Prostate gland (tissue), 2 donors: ENCODE measurements around the gene ABCC8. TPM values are rescaled to one million over a fixed set of nuclear protein-coding genes. Genes with fewer than 3 reads are reported as not detected.
A peak's percentile ranks its signal among the peaks of the same experiment; 100 is the strongest.

ENCODE experiments used
- DNase-seq: peaks from one replicate; pipeline ENCODE4 v3.0.0-alpha.2; 2019; ENCODE audit warnings: low spot score
- H3K27ac ChIP-seq, 2 donors: fragments of 200-600 bp; sonication (generic); 2 replicates each; pipeline ENCODE4 v1.5.1; 2017 to 2019
- H3K27me3 ChIP-seq: fragments of 200-600 bp; sonication (generic); replicated peaks from 2 replicates; pipeline ENCODE4 v1.5.1; 2019; ENCODE audit not compliant: insufficient read depth
- H3K36me3 ChIP-seq, 2 donors: fragments of 200-600 bp; sonication (generic); 1 replicate in 1 of 2; 2 replicates in 1 of 2; pipeline versions ENCODE4 v1.5.1 to v1.8.1; 2017 to 2019
- H3K4me1 ChIP-seq: fragments of 200-600 bp; sonication (generic); replicated peaks from 2 replicates; pipeline ENCODE4 v1.5.1; 2019
- H3K4me3 ChIP-seq, 2 donors: fragments of 200-600 bp; sonication (generic); 2 replicates each; pipeline ENCODE4 v1.5.1; 2017 to 2019
- H3K9me3 ChIP-seq: fragments of 200-600 bp; sonication (generic); 2 replicates; pipeline ENCODE4 v1.5.1; 2017
- POLR2A ChIP-seq: fragments of 450-650 bp; IDR thresholded peaks from one replicate; pipeline ENCODE4 v1.6.1; 2016; ENCODE audit warnings: antibody characterized with exemption, mild to moderate bottlenecking
- POLR2AphosphoS5 ChIP-seq: sonication (generic); formaldehyde crosslinking; IDR thresholded peaks from one replicate; pipeline ENCODE4 v1.6.1; 2017; ENCODE audit warnings: antibody characterized with exemption
- WGBS: methylation state at CpG from one replicate; pipeline ENCODE4 v1.1.5; 2018; 5-methylcytosine and 5-hydroxymethylcytosine counted together
- intact Hi-C: fragments of 100-400 bp; cut with DNase I; formaldehyde crosslinking; loops from one replicate; pipeline ENCODE4 v1.14.2; 2022
- total RNA-seq, 2 donors: library from RNA; depleted of rRNA; stranded (reverse); fragments of >200 nt; gene quantifications; one replicate each; pipeline ENCODE4 v1.1.0, GENCODE V29; 2016
- TF ChIP-seq, protein P1 (sequence below), 4 experiments: fragments of 200-600 bp in 2 of 4; fragments of 450-650 bp in 2 of 4; sonication (generic) in 2 of 4; IDR thresholded peaks; 1 replicate in 3 of 4; 2 replicates in 1 of 4; pipeline ENCODE4 v1.5.1; 2016 to 2019; ENCODE audit warnings: antibody characterized with exemption in 4 of 4, mild to moderate bottlenecking in 2 of 4, moderate library complexity in 2 of 4

Gene ABCC8
- total RNA-seq, 2 donors from 2014 or later, result 5.7 to 10.2 TPM

DNA sequence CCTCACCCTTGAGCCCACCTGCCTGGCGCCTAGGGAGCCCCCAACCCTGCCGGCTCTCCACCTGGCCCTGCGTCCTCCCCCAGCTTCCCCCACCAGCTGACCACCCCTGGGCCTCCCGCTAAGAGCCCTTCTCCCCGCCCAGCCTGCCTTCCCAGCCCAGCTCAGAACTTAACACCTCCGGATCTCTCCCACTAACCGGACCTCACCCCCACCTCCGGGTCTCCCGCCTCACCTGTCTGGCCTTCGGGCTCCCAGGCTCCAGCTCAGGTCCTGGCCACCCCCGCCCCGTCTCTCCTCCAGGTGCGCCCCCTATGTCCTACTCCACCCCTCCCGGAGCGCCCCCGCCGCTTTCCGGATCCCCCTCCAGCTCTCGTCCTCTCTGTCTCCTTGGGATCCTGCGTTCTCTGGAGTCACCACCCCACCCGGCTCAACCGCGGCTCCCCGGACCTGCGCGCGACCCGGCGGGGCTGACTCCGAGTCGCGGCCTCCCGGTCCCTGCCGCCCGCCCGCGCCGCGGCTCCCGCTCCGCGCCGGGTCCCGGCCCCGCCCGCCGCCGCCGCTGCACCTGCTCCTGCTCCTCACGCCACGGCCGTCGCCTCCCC, 87.9 kb downstream of the ABCC8 start, which contains the start of gene KCNJ11:
Gene KCNJ11 (minus strand): TSS at position 51 of the 602 bp plus-strand sequence. CDS start 568 bp downstream, outside the sequence.
- Histone ChIP-seq H3K27me3 (no peaks in the 10 kb centered on the region), H3K4me3 (peak within 1 kb of the TSS; percentile 48 to 50), H3K4me1 (no peaks in the 10 kb centered on the region), H3K9me3 (no peaks in the 10 kb centered on the region), H3K36me3 (no peaks in the 10 kb centered on the region), H3K27ac (peak within 1 kb of the TSS; percentile 76 to 79)
- 11% methylated on average over 28 of the region's 53 CpGs for WGBS
- TF ChIP-seq POLR2AphosphoS5, result no peak
- TF ChIP-seq POLR2A, result no peak
- TF ChIP-seq, protein P1, sequence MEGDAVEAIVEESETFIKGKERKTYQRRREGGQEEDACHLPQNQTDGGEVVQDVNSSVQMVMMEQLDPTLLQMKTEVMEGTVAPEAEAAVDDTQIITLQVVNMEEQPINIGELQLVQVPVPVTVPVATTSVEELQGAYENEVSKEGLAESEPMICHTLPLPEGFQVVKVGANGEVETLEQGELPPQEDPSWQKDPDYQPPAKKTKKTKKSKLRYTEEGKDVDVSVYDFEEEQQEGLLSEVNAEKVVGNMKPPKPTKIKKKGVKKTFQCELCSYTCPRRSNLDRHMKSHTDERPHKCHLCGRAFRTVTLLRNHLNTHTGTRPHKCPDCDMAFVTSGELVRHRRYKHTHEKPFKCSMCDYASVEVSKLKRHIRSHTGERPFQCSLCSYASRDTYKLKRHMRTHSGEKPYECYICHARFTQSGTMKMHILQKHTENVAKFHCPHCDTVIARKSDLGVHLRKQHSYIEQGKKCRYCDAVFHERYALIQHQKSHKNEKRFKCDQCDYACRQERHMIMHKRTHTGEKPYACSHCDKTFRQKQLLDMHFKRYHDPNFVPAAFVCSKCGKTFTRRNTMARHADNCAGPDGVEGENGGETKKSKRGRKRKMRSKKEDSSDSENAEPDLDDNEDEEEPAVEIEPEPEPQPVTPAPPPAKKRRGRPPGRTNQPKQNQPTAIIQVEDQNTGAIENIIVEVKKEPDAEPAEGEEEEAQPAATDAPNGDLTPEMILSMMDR (IDR thresholded peaks at IDR 0.05), result no peak
- DNase-seq, result no peak
- intact Hi-C loops, result no loop called here

DNA sequence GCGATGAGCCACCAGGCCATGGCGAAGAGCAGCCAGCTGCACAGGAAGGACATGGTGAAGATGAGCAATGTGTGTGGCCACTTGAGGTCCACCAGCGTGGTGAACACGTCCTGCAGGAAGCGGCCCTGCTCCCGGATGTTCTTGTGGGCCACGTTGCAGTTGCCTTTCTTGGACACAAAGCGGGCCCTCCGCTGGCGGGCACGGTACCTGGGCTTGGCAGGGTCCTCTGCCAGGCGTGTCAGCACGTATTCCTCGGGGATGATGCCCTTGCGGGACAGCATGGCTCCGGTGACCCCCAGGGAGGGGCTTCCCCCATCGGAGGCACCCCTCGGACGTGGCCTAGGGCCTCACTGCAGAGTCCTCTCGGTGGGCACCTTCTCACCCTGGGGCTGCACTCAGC, 88.8 kb downstream of the ABCC8 start:
- intact Hi-C loops, result no loop called here

DNA sequence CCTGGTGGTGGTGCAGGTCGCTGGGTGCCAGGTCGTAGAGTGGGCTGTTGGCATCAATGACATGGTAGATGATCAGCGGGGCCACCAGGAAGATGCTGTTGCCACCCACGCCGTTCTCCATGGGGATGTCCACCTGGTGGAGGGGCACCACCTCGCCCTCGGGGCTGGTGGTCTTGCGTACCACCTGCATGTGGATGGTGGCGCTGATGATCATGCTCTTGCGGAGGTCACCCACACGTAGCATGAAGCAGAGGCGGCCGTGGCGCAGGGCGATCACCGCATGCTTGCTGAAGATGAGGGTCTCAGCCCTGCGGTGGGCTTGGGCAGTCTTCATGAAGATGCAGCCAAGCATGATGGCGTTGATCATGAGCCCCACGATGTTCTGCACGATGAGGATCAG, 89.4 kb downstream of the ABCC8 start:
- intact Hi-C loops, result no loop called here
- TF ChIP-seq POLR2A, result no peak
- no peak for TF ChIP-seq POLR2AphosphoS5
- TF ChIP-seq, protein P1 (IDR thresholded peaks at IDR 0.05), result no peak
- WGBS, result 97% methylated on average over 20 of the region's 20 CpGs
- no peaks in the 10 kb centered on the region for H3K4me1 ChIP-seq
- H3K27ac ChIP-seq, result no peak overlapping the region
- H3K9me3 ChIP-seq, result no peaks in the 10 kb centered on the region
- H3K4me3 ChIP-seq, result no peak overlapping the region
- no peaks in the 10 kb centered on the region for H3K36me3 ChIP-seq
- no peak for DNase-seq
- no peaks in the 10 kb centered on the region for H3K27me3 ChIP-seq

More for the DNA sequence above, 88.8 kb downstream of the ABCC8 start:
- H3K4me1 ChIP-seq, result no peaks in the 10 kb centered on the region
- WGBS, result 96% methylated on average over 17 of the region's 20 CpGs
- no peaks in the 10 kb centered on the region for H3K9me3 ChIP-seq
- DNase-seq, result no peak
- H3K4me3 ChIP-seq, result no peak overlapping the region
- no peak overlapping the region for H3K27ac ChIP-seq
- TF ChIP-seq POLR2AphosphoS5, result no peak
- TF ChIP-seq POLR2A, result no peak
- TF ChIP-seq, protein P1 (IDR thresholded peaks at IDR 0.05), result no peak
- no peaks in the 10 kb centered on the region for H3K36me3 ChIP-seq
- no peaks in the 10 kb centered on the region for H3K27me3 ChIP-seq

DNA sequence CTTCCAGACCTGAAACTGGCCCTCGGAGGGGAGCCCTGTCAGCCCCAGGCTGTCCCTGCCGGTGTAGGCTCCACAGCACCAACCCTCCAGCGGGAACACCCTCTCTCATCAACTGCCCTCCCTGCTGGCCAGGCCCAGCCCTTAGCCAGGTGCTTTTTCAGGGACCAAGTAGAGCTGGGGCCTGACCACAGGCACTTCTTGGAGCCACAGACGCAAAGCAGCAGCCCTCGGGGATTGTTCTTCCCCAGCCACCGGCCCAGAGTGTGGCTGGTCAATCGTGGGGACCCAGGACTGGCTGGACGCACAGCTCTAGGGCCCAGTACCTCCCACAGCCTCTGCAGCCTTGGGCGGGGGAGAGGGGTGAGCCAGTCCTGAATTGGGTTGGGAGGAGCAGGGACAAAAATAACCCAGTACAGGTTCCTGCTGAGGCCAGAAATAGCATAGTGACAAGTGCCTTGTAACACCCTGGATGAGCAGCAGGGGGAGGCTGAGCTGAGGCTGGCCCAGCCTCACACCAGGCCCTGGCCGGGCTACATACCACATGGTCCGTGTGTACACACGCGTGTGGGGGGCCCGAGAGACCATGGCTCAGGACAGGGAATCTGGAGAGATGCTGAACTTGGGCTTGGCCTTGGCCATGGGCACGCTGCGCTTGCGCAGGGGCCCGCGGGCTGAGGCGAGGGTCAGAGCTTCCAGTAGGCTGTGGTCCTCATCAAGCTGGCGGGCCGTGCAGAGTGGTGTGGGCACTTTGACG, 90.1 kb downstream of the ABCC8 start:
- TF ChIP-seq, protein P1 (IDR thresholded peaks at IDR 0.05), result peak in 3 of 4 experiments; percentile 42 to 56 (median 54)
- no peak for TF ChIP-seq POLR2A
- no peak for DNase-seq
- no peaks in the 10 kb centered on the region for H3K9me3 ChIP-seq
- no peaks in the 10 kb centered on the region for H3K27me3 ChIP-seq
- no peaks in the 10 kb centered on the region for H3K36me3 ChIP-seq
- no peaks in the 10 kb centered on the region for H3K4me1 ChIP-seq
- intact Hi-C loops, result no loop called here
- WGBS, result 72% methylated on average over 23 of the region's 23 CpGs
- H3K4me3 ChIP-seq, result no peak overlapping the region
- H3K27ac ChIP-seq, result no peak overlapping the region
